ENCODE results near the gene DNA2. TPM values are rescaled to one million over a fixed set of nuclear protein-coding genes. Genes with fewer than 3 reads are reported as not detected.
"Not testable (repeated sequence)": the region's sequence is repeated elsewhere in the genome, so short reads cannot be mapped to it uniquely, and the experiment has no call there.

DNA2 gene
- total and polyA plus RNA-seq, 2 of the 4 experiments (the other 2 are of a cell fraction) = 3.9 to 5.6 TPM

- H3K14ac ChIP-seq (replicated peaks; ENCODE audit: low read depth, low read length) = no peak overlapping the region
- H3K4ac ChIP-seq (ENCODE audit: low read depth, low read length) = no peak overlapping the region
- H2BK120ac ChIP-seq (ENCODE audit: low read depth, low read length) = no peak overlapping the region
- DNase-seq = no peak
- dilution Hi-C loops (cut with HindIII; ENCODE audit: low sequenced_read_pairs, unreplicated experiment) = no loop called here
- no peaks in the 10 kb centered on the region for H3K9me3 ChIP-seq (ENCODE audit: control insufficient read depth, insufficient read depth, low read length)
- no peak overlapping the region for H3K4me3 ChIP-seq (ENCODE audit: insufficient read depth, low read depth, low read length)
- no peak overlapping the region for H2AFZ ChIP-seq (replicated peaks; ENCODE audit: low read length, poor library complexity)
- 80% methylated on average over 1 of the region's 4 CpGs; no CpG with 5 or more reads in 1 of the 2 experiments for WGBS, 2 experiments (ENCODE audit: extremely low coverage in 2 of 2, insufficient read length in 1 of 2)
- no peak for TF ChIP-seq CHD1 (IDR thresholded peaks at IDR 0.05; ENCODE audit: low read depth, low read length)
- TF ChIP-seq RFX5 (IDR thresholded peaks at IDR 0.05; ENCODE audit: low read depth, low read length) = no peak
- TF ChIP-seq MAZ (IDR thresholded peaks at IDR 0.05; ENCODE audit: borderline replicate concordance, low read depth, low read length) = no peak
- TF ChIP-seq RAD21 (IDR thresholded peaks at IDR 0.05; ENCODE audit: low read length) = no peak
- TF ChIP-seq MXI1 (IDR thresholded peaks at IDR 0.05; ENCODE audit: borderline replicate concordance, low read depth, low read length) = no peak
- POLR2A ChIA-PET (ENCODE audit: unreplicated experiment) = no interaction called here
- H4K91ac ChIP-seq (ENCODE audit: insufficient read depth, low read depth, low read length) = no peak overlapping the region
- no peak overlapping the region for H3K18ac ChIP-seq (ENCODE audit: low read depth, low read length)
- no peaks in the 10 kb centered on the region for H3K27me3 ChIP-seq (ENCODE audit: control insufficient read depth, insufficient read depth, low read length)
- H2BK5ac ChIP-seq (ENCODE audit: low read depth, low read length, poor library complexity, severe bottlenecking) = no peak overlapping the region
- H4K20me1 ChIP-seq (ENCODE audit: insufficient read depth, low read length) = no peaks in the 10 kb centered on the region
- 0 out of 2 replicates have a peak, but pooled peaks cover 1% of the 10 kb centered on the region for H3K36me3 ChIP-seq (ENCODE audit: control insufficient read depth, insufficient read depth, low read length)
- H3K23ac ChIP-seq (ENCODE audit: low read depth, low read length) = no peak overlapping the region
- H2AK5ac ChIP-seq (ENCODE audit: low read depth, low read length) = no peak overlapping the region
- peaks cover 12 to 34% of the 10 kb centered on the region in 2 experiments for H3K79me1 ChIP-seq (ENCODE audit: low read depth in 1 of 2, low read length in 2 of 2)
- no TSS peak for BruUV-seq (replicated peaks)
- intact Hi-C loops (cut with micrococcal nuclease) = no loop called here
- in situ Hi-C loops (cut with MboI; ENCODE audit: low sequenced_read_pairs) = no loop called here
- H2BK20ac ChIP-seq (ENCODE audit: low read depth, low read length) = no peak overlapping the region
- H3K4me1 ChIP-seq (ENCODE audit: control insufficient read depth, insufficient read depth, low read length) = 0 out of 2 replicates have a peak, but pooled peaks cover 2% of the 10 kb centered on the region
- H3K9me1 ChIP-seq (ENCODE audit: insufficient read depth, low read length) = no peaks in the 10 kb centered on the region
- H3K27ac ChIP-seq (ENCODE audit: insufficient read depth, low read length) = no peak overlapping the region
- H2BK15ac ChIP-seq (ENCODE audit: low read depth, low read length) = no peak overlapping the region
- H2AK9ac ChIP-seq (replicated peaks; ENCODE audit: low read depth, low read length, poor library complexity) = no peak overlapping the region
- ATAC-seq (ENCODE audit: low read depth) = no peak
- no peak overlapping the region for H3K9ac ChIP-seq (ENCODE audit: low read depth, low read length)
- H3K4me2 ChIP-seq (ENCODE audit: low read depth, low read length) = no peak overlapping the region; the same call in 1 of the 2 replicates
- no peak overlapping the region for H4K8ac ChIP-seq (ENCODE audit: low read depth in 2 of 2, low read length in 2 of 2)
- no peak overlapping the region for H4K5ac ChIP-seq (ENCODE audit: low read depth, low read length)
- H3K56ac ChIP-seq (ENCODE audit: extremely low read depth, insufficient read depth, low read length) = no peak overlapping the region
- CTCF ChIA-PET = interaction anchor here (0.9 kb wide), 1 partner anchor 63 kb away, joined by 3 read pairs; the partner anchor contains the start of gene RUFY2
Measured at GRCh38 chr10:68469838-68470237, 1.9 kb downstream of the DNA2 start.

DNA sequence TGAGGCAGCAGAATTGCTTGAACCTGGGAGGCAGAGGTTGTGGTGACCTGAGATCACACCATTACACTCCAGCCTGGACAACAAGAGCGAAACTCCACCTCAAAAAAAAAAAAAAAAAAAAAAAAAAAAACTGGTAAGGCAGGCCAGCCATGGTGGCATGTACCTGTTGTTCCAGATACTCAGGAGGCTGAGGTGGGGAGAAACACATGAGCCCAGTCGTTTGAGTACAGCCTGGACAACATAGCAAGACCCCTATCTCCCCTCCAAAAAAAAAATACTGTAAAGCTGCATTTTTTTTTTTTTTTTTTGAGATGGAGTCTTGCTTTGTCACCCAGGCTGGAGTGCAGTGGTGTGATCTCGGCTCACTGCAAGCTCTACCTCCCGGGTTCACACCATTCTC lies 7.0 kb downstream of the DNA2 start:
- H3K18ac ChIP-seq (ENCODE audit: low read depth, low read length); H4K5ac ChIP-seq (ENCODE audit: low read depth, low read length); H3K4me1 ChIP-seq (ENCODE audit: control insufficient read depth, insufficient read depth, low read length); H3K27ac ChIP-seq (ENCODE audit: insufficient read depth, low read length); H3K36me3 ChIP-seq (ENCODE audit: control insufficient read depth, insufficient read depth, low read length); H3K4me3 ChIP-seq (ENCODE audit: insufficient read depth, low read depth, low read length); H3K9me1 ChIP-seq (ENCODE audit: insufficient read depth, low read length); BruUV-seq (replicated peaks); H2BK120ac ChIP-seq (ENCODE audit: low read depth, low read length); H3K56ac ChIP-seq (ENCODE audit: extremely low read depth, insufficient read depth, low read length); H2BK15ac ChIP-seq (ENCODE audit: low read depth, low read length); H4K8ac ChIP-seq (ENCODE audit: low read depth in 2 of 2, low read length in 2 of 2); in situ Hi-C loops (cut with MboI; ENCODE audit: low sequenced_read_pairs); dilution Hi-C loops (cut with HindIII; ENCODE audit: low sequenced_read_pairs, unreplicated experiment); H4K91ac ChIP-seq (ENCODE audit: insufficient read depth, low read depth, low read length); H2AFZ ChIP-seq (replicated peaks; ENCODE audit: low read length, poor library complexity); H3K23ac ChIP-seq (ENCODE audit: low read depth, low read length); DNase-seq; H2BK5ac ChIP-seq (ENCODE audit: low read depth, low read length, poor library complexity, severe bottlenecking); H2AK9ac ChIP-seq (replicated peaks; ENCODE audit: low read depth, low read length, poor library complexity); H3K79me1 ChIP-seq (ENCODE audit: low read depth in 1 of 2, low read length in 2 of 2); H3K14ac ChIP-seq (replicated peaks; ENCODE audit: low read depth, low read length); H2AK5ac ChIP-seq (ENCODE audit: low read depth, low read length); H3K27me3 ChIP-seq (ENCODE audit: control insufficient read depth, insufficient read depth, low read length); H3K4me2 ChIP-seq (ENCODE audit: low read depth, low read length); H4K20me1 ChIP-seq (ENCODE audit: insufficient read depth, low read length); H3K4ac ChIP-seq (ENCODE audit: low read depth, low read length); CTCF ChIA-PET; intact Hi-C loops (cut with micrococcal nuclease); H2BK20ac ChIP-seq (ENCODE audit: low read depth, low read length); H3K9me3 ChIP-seq (ENCODE audit: control insufficient read depth, insufficient read depth, low read length); POLR2A ChIA-PET (ENCODE audit: unreplicated experiment); ATAC-seq (ENCODE audit: low read depth); H3K9ac ChIP-seq (ENCODE audit: low read depth, low read length): not testable (repeated sequence)
- no CpG with 5 or more reads among the region's 4 CpGs for WGBS, 2 experiments (ENCODE audit: extremely low coverage in 2 of 2, insufficient read length in 1 of 2)

Data from IMR-90 (cell line).